Liver (tissue), 9 donors: ENCODE measurements around the gene FSTL1. TPM values are rescaled to one million over a fixed set of nuclear protein-coding genes. Genes with fewer than 3 reads are reported as not detected.

Experiments used
- DNase-seq: peaks from one replicate; pipeline ENCODE4 v3.0.0-alpha.2; 2017; ENCODE audit warnings: low spot score
- H3K27ac ChIP-seq, 2 donors: one replicate each; pipeline ENCODE4 v1.7.0; 2013; ENCODE audit warnings: inconsistent platforms in 2 of 2, low read length in 2 of 2, control low read depth in 1 of 2, low read depth in 1 of 2, mild to moderate bottlenecking in 1 of 2
- H3K27me3 ChIP-seq, 4 donors: one replicate each; pipeline versions ENCODE4 v1.6.1 to v1.7.0; 2013; ENCODE audit warnings: low read length in 3 of 4, inconsistent platforms in 1 of 4, mild to moderate bottlenecking in 1 of 4, moderate library complexity in 1 of 4; ENCODE audit not compliant: control insufficient read depth in 4 of 4, insufficient read depth in 4 of 4
- H3K36me3 ChIP-seq, 4 donors: one replicate each; pipeline versions ENCODE4 v1.6.1 to v1.7.0; 2013; ENCODE audit warnings: low read length in 3 of 4, mild to moderate bottlenecking in 3 of 4, low read depth in 1 of 4, moderate library complexity in 1 of 4; ENCODE audit not compliant: control insufficient read depth in 4 of 4, insufficient read depth in 3 of 4
- H3K4me1 ChIP-seq, 4 donors: one replicate each; pipeline versions ENCODE4 v1.6.1 to v1.7.0; 2013; ENCODE audit warnings: low read length in 3 of 4, mild to moderate bottlenecking in 3 of 4, moderate library complexity in 1 of 4; ENCODE audit not compliant: control insufficient read depth in 4 of 4, insufficient read depth in 4 of 4
- H3K4me3 ChIP-seq, 3 donors: one replicate each; pipeline versions ENCODE4 v1.6.1 to v1.7.0; 2013; ENCODE audit warnings: low read length in 3 of 3, control low read depth in 1 of 3, low read depth in 1 of 3, mild to moderate bottlenecking in 1 of 3
- H3K9ac ChIP-seq, 2 donors: one replicate each; pipeline ENCODE4 v1.7.0; 2013; ENCODE audit warnings: low read length in 2 of 2, mild to moderate bottlenecking in 2 of 2, moderate library complexity in 2 of 2, control low read depth in 1 of 2, low read depth in 1 of 2
- H3K9me3 ChIP-seq, 4 donors: one replicate each; pipeline versions ENCODE4 v1.6.1 to v1.7.0; 2013; ENCODE audit warnings: low read length in 3 of 4; ENCODE audit not compliant: control insufficient read depth in 4 of 4
- ATF3 ChIP-seq: IDR thresholded peaks from 2 replicates; pipeline ENCODE4 v1.6.1; 2016; ENCODE audit warnings: antibody characterized with exemption
- CTCF ChIP-seq: fragments of 150-350 bp; IDR thresholded peaks from 2 replicates; pipeline ENCODE4 v1.5.1; 2017; ENCODE audit warnings: improper control_type of control experiment, low read depth, low read length; ENCODE audit not compliant: missing input control
- EGR1 ChIP-seq, 2 donors: IDR thresholded peaks; 2 replicates each; pipeline ENCODE4 v1.6.1; 2016 to 2018; ENCODE audit warnings: antibody characterized with exemption in 2 of 2, low read depth in 2 of 2
- FOXA1 ChIP-seq: IDR thresholded peaks from 2 replicates; pipeline ENCODE4 v1.6.1; 2016; ENCODE audit warnings: antibody characterized with exemption
- FOXA2 ChIP-seq: IDR thresholded peaks from 2 replicates; pipeline ENCODE4 v1.6.1; 2016; ENCODE audit warnings: antibody characterized with exemption
- GABPA ChIP-seq, 2 donors: IDR thresholded peaks in 1 of 2; conservative IDR thresholded peaks in 1 of 2; 2 replicates each; pipeline ENCODE4 v1.6.1; 2016; ENCODE audit warnings: antibody characterized with exemption in 2 of 2, mild to moderate bottlenecking in 1 of 2, moderate library complexity in 1 of 2
- HNF4A ChIP-seq, 2 donors: conservative IDR thresholded peaks; 2 replicates each; pipeline ENCODE4 v1.6.1; 2016; ENCODE audit warnings: antibody characterized with exemption in 2 of 2, mild to moderate bottlenecking in 2 of 2
- HNF4G ChIP-seq: IDR thresholded peaks from 2 replicates; pipeline ENCODE4 v1.6.1; 2016; ENCODE audit warnings: antibody characterized with exemption
- JUND ChIP-seq, 2 donors: IDR thresholded peaks; 2 replicates each; pipeline ENCODE4 v1.6.1; 2016; ENCODE audit warnings: antibody characterized with exemption in 2 of 2
- MAX ChIP-seq: IDR thresholded peaks from 2 replicates; pipeline ENCODE4 v1.6.1; 2016; ENCODE audit warnings: antibody characterized with exemption
- NR2F2 ChIP-seq: IDR thresholded peaks from 2 replicates; pipeline ENCODE4 v1.6.1; 2016; ENCODE audit warnings: antibody characterized with exemption
- RAD21 ChIP-seq, 2 donors: IDR thresholded peaks; 2 replicates each; pipeline ENCODE4 v1.6.1; 2016; ENCODE audit warnings: antibody characterized with exemption in 2 of 2, mild to moderate bottlenecking in 2 of 2
- REST ChIP-seq: IDR thresholded peaks from 2 replicates; pipeline ENCODE4 v1.6.1; 2016; ENCODE audit warnings: antibody characterized with exemption, mild to moderate bottlenecking
- RXRA ChIP-seq, 2 donors: IDR thresholded peaks; 2 replicates each; pipeline ENCODE4 v1.6.1; 2017 to 2018; ENCODE audit warnings: antibody characterized with exemption in 2 of 2, mild to moderate bottlenecking in 1 of 2
- SP1 ChIP-seq: IDR thresholded peaks from 2 replicates; pipeline ENCODE4 v1.6.1; 2018; ENCODE audit warnings: antibody characterized with exemption, mild to moderate bottlenecking
- TAF1 ChIP-seq: conservative IDR thresholded peaks from 2 replicates; pipeline ENCODE4 v1.6.1; 2016; ENCODE audit warnings: antibody characterized with exemption, mild to moderate bottlenecking
- YY1 ChIP-seq: IDR thresholded peaks from 2 replicates; pipeline ENCODE4 v1.6.1; 2016; ENCODE audit warnings: antibody characterized with exemption, mild to moderate bottlenecking
- ZBTB33 ChIP-seq: IDR thresholded peaks from 2 replicates; pipeline ENCODE4 v1.6.1; 2016; ENCODE audit warnings: antibody characterized with exemption
- WGBS: extraction: QIAGEN DNeasy Blood & Tissue Kit; methylation state at CpG from one replicate; pipeline ENCODE4 v1.1.7; 2013; 5-methylcytosine and 5-hydroxymethylcytosine counted together
- polyA plus RNA-seq, 2 donors: library from polyadenylated mRNA; stranded (reverse) in 1 of 2; unstranded in 1 of 2; fragments of 200-250 nt in 1 of 2; fragments of >200 nt in 1 of 2; fragmentation: Nextera tagmentation in 1 of 2; extraction: Ambion mirVana in 1 of 2; gene quantifications; one replicate each; pipeline versions ENCODE4 v1.2.1 to v1.2.3, GENCODE V29; 2013 to 2015
- total RNA-seq, 2 donors: library from RNA; depleted of rRNA; stranded (reverse); fragments of >200 nt; gene quantifications; one replicate each; pipeline ENCODE4 v1.2.3, GENCODE V29; 2014
- donor health status: healthy.
- donor health status: healthy.
- donor health status: healthy.
- donor health status: healthy.
- donor health status: healthy.

FSTL1 gene
- total and polyA plus RNA-seq, 4 donors = 9.6 to 67.5 (median 24.6) TPM

GRCh38 chr3:120399372-120399771, 51.4 kb downstream of the FSTL1 start:
- Histone ChIP-seq H3K9me3 (no peaks in the 10 kb centered on the region), H3K4me3 (no peak overlapping the region), H3K9ac (no peak overlapping the region), H3K4me1 (no peaks in the 10 kb centered on the region), H3K36me3 (peaks cover 0 to 24% (median 5%) of the 10 kb centered on the region in 4 donors), H3K27ac (no peak overlapping the region), H3K27me3 (no peaks in the 10 kb centered on the region)
- 86% methylated on average over 2 of the region's 2 CpGs for WGBS
- DNase-seq = no peak
- TF ChIP-seq NR2F2 = no peak
- no peak for TF ChIP-seq MAX
- no peak for TF ChIP-seq HNF4A (conservative IDR thresholded peaks at IDR 0.05)

- Histone ChIP-seq H3K9me3 (no peaks in the 10 kb centered on the region), H3K4me1 (no peaks in the 10 kb centered on the region), H3K27me3 (no peaks in the 10 kb centered on the region), H3K36me3 (peaks cover 0 to 16% (median 5%) of the 10 kb centered on the region in 4 donors), H3K9ac (no peak overlapping the region), H3K4me3 (no peak overlapping the region), H3K27ac (no peak overlapping the region)
- no peak for DNase-seq
- 90% methylated on average over 8 of the region's 8 CpGs for WGBS
- TF ChIP-seq FOXA2 (no peak), JUND (IDR thresholded peaks at IDR 0.05) (no peak), HNF4G (no peak), SP1 (no peak), EGR1 (IDR thresholded peaks at IDR 0.05; ENCODE audit: low read depth in 2 of 2) (no peak), GABPA (IDR thresholded peaks at IDR 0.05 in 1 of 2, conservative IDR thresholded peaks at IDR 0.05 in 1 of 2) (no peak), ZBTB33 (no peak), MAX (no peak), REST (no peak), NR2F2 (no peak), ATF3 (no peak), RAD21 (IDR thresholded peaks at IDR 0.05) (no peak), YY1 (no peak), HNF4A (conservative IDR thresholded peaks at IDR 0.05) (no peak), TAF1 (no peak), FOXA1 (no peak), CTCF (no peak), RXRA (IDR thresholded peaks at IDR 0.05) (no peak)
Measured at GRCh38 chr3:120396469-120396868, 54.3 kb downstream of the FSTL1 start.
